Measurements from ENCODE around the gene RAB26.

DNA sequence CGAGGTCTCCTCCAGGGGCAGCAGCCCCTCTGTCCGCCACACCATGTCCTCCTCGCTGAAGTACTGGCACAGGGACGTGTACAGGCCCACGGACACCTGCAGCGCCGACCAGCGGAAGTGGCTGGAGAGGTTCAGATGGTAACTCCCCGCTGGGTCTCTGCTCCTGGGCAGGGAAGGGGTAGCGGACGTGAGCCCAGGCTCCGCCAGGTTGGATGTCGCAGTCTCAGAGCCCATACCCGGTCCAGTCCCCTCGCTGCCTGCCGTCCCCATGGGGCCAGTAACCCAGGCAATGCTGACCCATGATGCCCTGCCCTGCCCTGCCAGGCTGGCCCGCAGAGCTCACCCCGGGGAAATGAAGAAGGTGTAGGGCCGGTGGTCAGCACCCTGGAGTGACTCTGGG lies 46.0 kb upstream of the RAB26 start:
- TF ChIP-seq, protein P1, sequence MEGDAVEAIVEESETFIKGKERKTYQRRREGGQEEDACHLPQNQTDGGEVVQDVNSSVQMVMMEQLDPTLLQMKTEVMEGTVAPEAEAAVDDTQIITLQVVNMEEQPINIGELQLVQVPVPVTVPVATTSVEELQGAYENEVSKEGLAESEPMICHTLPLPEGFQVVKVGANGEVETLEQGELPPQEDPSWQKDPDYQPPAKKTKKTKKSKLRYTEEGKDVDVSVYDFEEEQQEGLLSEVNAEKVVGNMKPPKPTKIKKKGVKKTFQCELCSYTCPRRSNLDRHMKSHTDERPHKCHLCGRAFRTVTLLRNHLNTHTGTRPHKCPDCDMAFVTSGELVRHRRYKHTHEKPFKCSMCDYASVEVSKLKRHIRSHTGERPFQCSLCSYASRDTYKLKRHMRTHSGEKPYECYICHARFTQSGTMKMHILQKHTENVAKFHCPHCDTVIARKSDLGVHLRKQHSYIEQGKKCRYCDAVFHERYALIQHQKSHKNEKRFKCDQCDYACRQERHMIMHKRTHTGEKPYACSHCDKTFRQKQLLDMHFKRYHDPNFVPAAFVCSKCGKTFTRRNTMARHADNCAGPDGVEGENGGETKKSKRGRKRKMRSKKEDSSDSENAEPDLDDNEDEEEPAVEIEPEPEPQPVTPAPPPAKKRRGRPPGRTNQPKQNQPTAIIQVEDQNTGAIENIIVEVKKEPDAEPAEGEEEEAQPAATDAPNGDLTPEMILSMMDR (IDR thresholded peaks at IDR 0.05; ENCODE audit: low read length), result no peak
- no peak for TF ChIP-seq EZH2 (IDR thresholded peaks at IDR 0.05; ENCODE audit: borderline replicate concordance, low read length)

Measured in OCI-LY1 (cell line).